Prostate gland (tissue), 2 donors: ENCODE data around the gene NYAP1. TPM values are rescaled to one million over a fixed set of nuclear protein-coding genes. Genes with fewer than 3 reads are reported as not detected.

Source experiments
- DNase-seq: peaks from one replicate; pipeline ENCODE4 v3.0.0-alpha.2; 2019; ENCODE audit warnings: low spot score
- H3K27ac ChIP-seq, 2 donors: fragments of 200-600 bp; sonication (generic); 2 replicates each; pipeline ENCODE4 v1.5.1; 2017 to 2019
- H3K27me3 ChIP-seq: fragments of 200-600 bp; sonication (generic); replicated peaks from 2 replicates; pipeline ENCODE4 v1.5.1; 2019; ENCODE audit not compliant: insufficient read depth
- H3K36me3 ChIP-seq, 2 donors: fragments of 200-600 bp; sonication (generic); 1 replicate in 1 of 2; 2 replicates in 1 of 2; pipeline versions ENCODE4 v1.5.1 to v1.8.1; 2017 to 2019
- H3K4me1 ChIP-seq: fragments of 200-600 bp; sonication (generic); replicated peaks from 2 replicates; pipeline ENCODE4 v1.5.1; 2019
- H3K4me3 ChIP-seq, 2 donors: fragments of 200-600 bp; sonication (generic); 2 replicates each; pipeline ENCODE4 v1.5.1; 2017 to 2019
- H3K9me3 ChIP-seq: fragments of 200-600 bp; sonication (generic); 2 replicates; pipeline ENCODE4 v1.5.1; 2017
- CTCF ChIP-seq, 4 experiments: fragments of 200-600 bp in 2 of 4; fragments of 450-650 bp in 2 of 4; sonication (generic) in 2 of 4; IDR thresholded peaks; 1 replicate in 3 of 4; 2 replicates in 1 of 4; pipeline ENCODE4 v1.5.1; 2016 to 2019; ENCODE audit warnings: antibody characterized with exemption in 4 of 4, mild to moderate bottlenecking in 2 of 4, moderate library complexity in 2 of 4
- POLR2A ChIP-seq: fragments of 450-650 bp; IDR thresholded peaks from one replicate; pipeline ENCODE4 v1.6.1; 2016; ENCODE audit warnings: antibody characterized with exemption, mild to moderate bottlenecking
- POLR2AphosphoS5 ChIP-seq: sonication (generic); formaldehyde crosslinking; IDR thresholded peaks from one replicate; pipeline ENCODE4 v1.6.1; 2017; ENCODE audit warnings: antibody characterized with exemption
- WGBS: methylation state at CpG from one replicate; pipeline ENCODE4 v1.1.5; 2018; 5-methylcytosine and 5-hydroxymethylcytosine counted together
- intact Hi-C: fragments of 100-400 bp; cut with DNase I; formaldehyde crosslinking; loops from one replicate; pipeline ENCODE4 v1.14.2; 2022
- total RNA-seq, 2 donors: library from RNA; depleted of rRNA; stranded (reverse); fragments of >200 nt; gene quantifications; one replicate each; pipeline ENCODE4 v1.1.0, GENCODE V29; 2016

NYAP1 gene
- total RNA-seq, 2 donors from 2014 or later, result 0.73 to 16.9 TPM

- H3K4me1 ChIP-seq, result peaks cover 9% of the 10 kb centered on the region
- H3K36me3 ChIP-seq, result no peaks in the 10 kb centered on the region
- no peak overlapping the region for H3K4me3 ChIP-seq
- 88% methylated on average over 30 of the region's 30 CpGs for WGBS
- H3K9me3 ChIP-seq, result no peaks in the 10 kb centered on the region
- DNase-seq, result no peak
- no peaks in the 10 kb centered on the region for H3K27me3 ChIP-seq
- no peak overlapping the region for H3K27ac ChIP-seq
- TF ChIP-seq CTCF (IDR thresholded peaks at IDR 0.05) (no peak), POLR2AphosphoS5 (no peak), POLR2A (no peak)
- intact Hi-C loops, result no loop called here
These were observed 3.2 kb downstream of the NYAP1 start for GRCh38 chr7:100486753-100487446.

- WGBS, result 92% methylated on average over 42 of the region's 44 CpGs
- intact Hi-C loops, result no loop called here
- Histone ChIP-seq H3K36me3 (no peaks in the 10 kb centered on the region), H3K27ac (no peak overlapping the region), H3K4me1 (no peaks in the 10 kb centered on the region), H3K4me3 (no peak overlapping the region), H3K9me3 (no peaks in the 10 kb centered on the region), H3K27me3 (no peaks in the 10 kb centered on the region)
- no peak for DNase-seq
- TF ChIP-seq POLR2AphosphoS5 (no peak), CTCF (IDR thresholded peaks at IDR 0.05) (no peak), POLR2A (no peak)
These were observed 4.8 kb downstream of the NYAP1 start for GRCh38 chr7:100488333-100489095.

DNA sequence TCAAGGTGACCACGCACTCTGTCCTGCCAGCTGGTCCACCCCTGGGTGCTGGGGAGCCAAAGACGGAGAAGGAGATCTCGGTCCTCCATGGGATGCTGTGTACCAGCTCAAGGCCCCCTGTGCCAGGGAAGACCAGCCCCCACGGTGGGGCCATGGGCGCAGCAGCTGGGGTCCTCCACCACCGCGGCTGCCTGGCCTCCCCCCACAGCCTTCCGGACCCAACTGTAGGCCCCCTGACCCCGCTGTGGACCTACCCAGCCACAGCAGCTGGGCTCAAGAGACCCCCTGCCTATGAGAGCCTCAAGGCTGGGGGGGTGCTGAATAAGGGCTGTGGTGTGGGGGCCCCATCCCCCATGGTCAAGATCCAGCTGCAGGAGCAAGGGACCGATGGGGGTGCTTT is 5.4 kb downstream of the NYAP1 start:
- Histone ChIP-seq H3K4me3 (no peak overlapping the region), H3K4me1 (no peaks in the 10 kb centered on the region), H3K36me3 (no peaks in the 10 kb centered on the region), H3K27me3 (no peaks in the 10 kb centered on the region), H3K27ac (no peak overlapping the region), H3K9me3 (no peaks in the 10 kb centered on the region)
- intact Hi-C loops, result no loop called here
- no peak for TF ChIP-seq CTCF (IDR thresholded peaks at IDR 0.05)
- TF ChIP-seq POLR2AphosphoS5, result no peak
- TF ChIP-seq POLR2A, result no peak
- 68% methylated on average over 10 of the region's 10 CpGs for WGBS
- no peak for DNase-seq

DNA sequence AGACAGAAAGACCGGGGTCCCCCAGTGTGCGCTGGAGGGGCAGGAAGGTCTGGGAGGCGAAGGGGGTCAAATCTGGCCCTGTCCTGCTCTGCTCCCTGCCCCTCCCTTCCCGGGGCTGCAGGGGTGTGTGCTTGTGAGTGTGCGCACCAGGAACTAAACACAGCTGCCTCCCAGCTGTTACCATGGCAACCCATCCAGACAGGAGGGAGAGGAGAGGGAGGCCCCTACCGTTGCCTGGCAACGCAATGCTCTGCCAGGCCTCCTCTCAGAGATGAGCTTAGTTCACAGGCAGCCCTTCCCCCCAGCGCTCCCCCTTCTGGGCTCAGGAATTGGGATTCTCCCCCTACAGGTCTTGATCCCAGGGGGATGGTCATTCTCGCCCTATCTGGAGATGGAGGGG is 6.1 kb downstream of the NYAP1 start:
- no peak for TF ChIP-seq CTCF (IDR thresholded peaks at IDR 0.05)
- no peak for TF ChIP-seq POLR2A
- TF ChIP-seq POLR2AphosphoS5, result no peak

More for the DNA sequence above, 6.1 kb downstream of the NYAP1 start:
- intact Hi-C loops, result no loop called here
- H3K4me3 ChIP-seq, result no peak overlapping the region
- no peaks in the 10 kb centered on the region for H3K4me1 ChIP-seq
- no peak overlapping the region for H3K27ac ChIP-seq
- DNase-seq, result no peak
- WGBS, result 40% methylated on average over 9 of the region's 9 CpGs
- no peaks in the 10 kb centered on the region for H3K27me3 ChIP-seq
- H3K36me3 ChIP-seq, result no peaks in the 10 kb centered on the region
- H3K9me3 ChIP-seq, result no peaks in the 10 kb centered on the region
